ENCODE results near the gene TBC1D10A.

Gene TBC1D10A

DNA sequence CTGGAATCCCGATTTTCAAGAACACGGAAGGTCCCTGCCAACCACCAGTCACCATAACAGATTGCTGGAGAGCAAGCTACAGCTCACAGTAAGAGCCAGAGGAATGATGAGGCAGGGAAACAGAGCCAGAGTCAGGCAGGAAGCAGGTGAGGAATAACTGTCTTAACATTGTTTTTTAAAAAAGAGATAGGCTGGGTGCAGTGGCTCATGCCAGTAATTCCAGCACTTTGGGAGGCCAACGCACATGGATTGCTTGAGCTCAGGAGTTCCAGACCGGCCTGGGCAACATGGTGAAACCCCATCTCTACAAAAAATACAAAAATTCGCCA lies 24.0 kb downstream of the TBC1D10A start:
- no peak overlapping the region for H3K4me3 ChIP-seq (replicated peaks in 1 of 2; ENCODE audit: low read depth in 2 of 2, low read length in 2 of 2)
- DNase-seq (ENCODE audit: low read depth in 2 of 2): no peak
- TF ChIP-seq, protein P1, sequence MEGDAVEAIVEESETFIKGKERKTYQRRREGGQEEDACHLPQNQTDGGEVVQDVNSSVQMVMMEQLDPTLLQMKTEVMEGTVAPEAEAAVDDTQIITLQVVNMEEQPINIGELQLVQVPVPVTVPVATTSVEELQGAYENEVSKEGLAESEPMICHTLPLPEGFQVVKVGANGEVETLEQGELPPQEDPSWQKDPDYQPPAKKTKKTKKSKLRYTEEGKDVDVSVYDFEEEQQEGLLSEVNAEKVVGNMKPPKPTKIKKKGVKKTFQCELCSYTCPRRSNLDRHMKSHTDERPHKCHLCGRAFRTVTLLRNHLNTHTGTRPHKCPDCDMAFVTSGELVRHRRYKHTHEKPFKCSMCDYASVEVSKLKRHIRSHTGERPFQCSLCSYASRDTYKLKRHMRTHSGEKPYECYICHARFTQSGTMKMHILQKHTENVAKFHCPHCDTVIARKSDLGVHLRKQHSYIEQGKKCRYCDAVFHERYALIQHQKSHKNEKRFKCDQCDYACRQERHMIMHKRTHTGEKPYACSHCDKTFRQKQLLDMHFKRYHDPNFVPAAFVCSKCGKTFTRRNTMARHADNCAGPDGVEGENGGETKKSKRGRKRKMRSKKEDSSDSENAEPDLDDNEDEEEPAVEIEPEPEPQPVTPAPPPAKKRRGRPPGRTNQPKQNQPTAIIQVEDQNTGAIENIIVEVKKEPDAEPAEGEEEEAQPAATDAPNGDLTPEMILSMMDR (IDR thresholded peaks at IDR 0.05; ENCODE audit: low read depth, low read length): no peak

DNA sequence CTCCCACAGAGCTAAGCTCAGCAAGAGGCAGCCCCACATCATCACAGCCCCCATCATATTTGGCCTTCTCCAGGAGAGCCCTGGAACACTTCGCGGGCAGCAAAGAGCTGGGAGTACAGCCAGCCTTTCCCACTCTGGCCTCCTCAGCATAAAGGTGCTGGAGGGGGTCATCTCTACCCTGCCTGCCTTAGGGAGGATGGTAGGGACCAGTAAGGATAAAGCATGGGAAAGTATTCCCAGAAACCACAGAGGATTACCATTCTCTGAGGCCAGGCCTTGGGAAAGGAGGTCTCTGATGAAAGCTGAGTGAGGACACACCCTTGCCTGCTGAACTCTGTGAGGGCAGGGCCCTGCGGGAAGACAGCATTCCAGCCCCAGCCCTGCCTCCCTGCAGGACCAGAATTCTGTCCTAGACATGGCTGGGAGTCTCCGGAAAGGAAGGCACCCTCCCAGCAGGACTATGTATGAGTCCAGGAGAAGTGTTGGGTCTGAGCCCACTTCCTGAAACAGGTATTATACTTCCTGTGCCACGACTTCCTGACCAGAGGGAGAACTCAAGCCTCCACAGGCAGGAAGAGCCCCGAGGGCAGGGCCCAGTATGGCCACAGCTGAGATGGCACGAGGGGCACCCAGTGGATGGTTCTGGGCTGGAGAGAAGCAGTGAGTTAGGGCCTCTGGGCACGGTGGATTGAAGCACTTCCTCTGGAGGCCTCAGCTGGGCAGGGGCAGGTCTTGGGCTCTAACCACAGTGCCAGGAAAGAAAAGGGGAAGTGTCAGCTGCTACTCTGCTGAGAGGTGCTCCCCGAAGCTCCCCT lies 24.5 kb downstream of the TBC1D10A start:
- TF ChIP-seq, protein P1 (IDR thresholded peaks at IDR 0.05; ENCODE audit: low read depth, low read length): no peak
- no peak overlapping the region for H3K4me3 ChIP-seq (replicated peaks in 1 of 2; ENCODE audit: low read depth in 2 of 2, low read length in 2 of 2)
- DNase-seq (ENCODE audit: low read depth in 2 of 2): peak in 1 of 2 donors; percentile 73

DNA sequence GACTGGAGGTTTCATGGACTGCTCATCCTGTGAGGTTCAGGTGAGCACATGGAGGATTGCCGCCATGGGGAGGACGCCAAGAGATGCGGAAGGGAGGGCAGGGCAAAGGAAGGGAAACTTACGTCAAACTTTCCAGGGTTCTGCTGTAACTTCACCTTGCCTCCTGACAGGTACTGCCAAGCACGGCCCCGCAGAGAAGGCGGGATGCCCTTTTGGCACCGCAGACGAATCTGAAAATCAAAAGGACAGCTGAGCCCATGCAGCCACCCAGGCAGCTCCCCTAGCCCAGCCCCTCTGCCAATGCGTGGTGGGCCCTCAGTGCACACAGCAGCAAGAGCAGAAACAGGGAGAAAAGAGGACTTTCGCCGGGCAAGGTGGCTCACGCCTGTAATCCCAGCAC lies 27.4 kb downstream of the TBC1D10A start:
- DNase-seq (ENCODE audit: low read depth in 2 of 2): no peak
- no peak overlapping the region for H3K4me3 ChIP-seq (replicated peaks in 1 of 2; ENCODE audit: low read depth in 2 of 2, low read length in 2 of 2)
- TF ChIP-seq, protein P1 (IDR thresholded peaks at IDR 0.05; ENCODE audit: low read depth, low read length): no peak

DNA sequence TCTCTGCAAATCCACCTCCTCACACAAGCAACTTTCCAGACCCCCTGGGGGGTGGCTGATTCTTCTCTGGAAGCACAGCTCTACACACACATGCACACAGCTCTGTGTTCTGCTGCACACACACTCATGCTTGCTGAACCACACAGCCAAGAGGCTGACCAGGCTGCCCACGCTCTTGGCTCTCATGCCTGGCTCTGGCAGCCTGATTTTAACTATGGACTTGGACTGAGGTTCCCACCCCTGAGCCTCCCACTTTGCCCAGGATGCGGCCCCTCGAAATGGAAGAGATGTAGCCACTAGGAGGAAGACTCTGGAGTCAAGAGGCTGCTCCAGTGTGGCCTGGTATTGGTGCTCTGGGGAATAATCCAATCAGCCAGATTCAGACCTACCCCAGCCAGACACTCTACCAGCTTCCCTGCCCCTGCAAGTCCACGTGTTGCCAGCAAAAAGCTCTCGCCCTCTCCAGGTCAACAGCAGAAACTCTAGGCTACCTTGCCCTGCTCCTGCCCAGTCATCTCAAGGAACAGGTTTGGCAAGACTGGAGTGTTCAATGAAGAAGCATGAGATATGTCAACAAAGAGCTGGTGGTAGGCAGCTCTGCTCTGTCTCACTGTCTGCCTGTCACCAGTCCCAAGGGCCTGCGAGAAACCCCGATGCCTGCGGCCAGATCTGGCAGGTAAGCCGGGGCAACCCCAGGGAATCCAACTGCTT lies 28.6 kb downstream of the TBC1D10A start:
- H3K4me3 ChIP-seq (replicated peaks in 1 of 2; ENCODE audit: low read depth in 2 of 2, low read length in 2 of 2): no peak overlapping the region
- TF ChIP-seq, protein P1 (IDR thresholded peaks at IDR 0.05; ENCODE audit: low read depth, low read length): no peak
- no peak for DNase-seq (ENCODE audit: low read depth in 2 of 2)

DNA sequence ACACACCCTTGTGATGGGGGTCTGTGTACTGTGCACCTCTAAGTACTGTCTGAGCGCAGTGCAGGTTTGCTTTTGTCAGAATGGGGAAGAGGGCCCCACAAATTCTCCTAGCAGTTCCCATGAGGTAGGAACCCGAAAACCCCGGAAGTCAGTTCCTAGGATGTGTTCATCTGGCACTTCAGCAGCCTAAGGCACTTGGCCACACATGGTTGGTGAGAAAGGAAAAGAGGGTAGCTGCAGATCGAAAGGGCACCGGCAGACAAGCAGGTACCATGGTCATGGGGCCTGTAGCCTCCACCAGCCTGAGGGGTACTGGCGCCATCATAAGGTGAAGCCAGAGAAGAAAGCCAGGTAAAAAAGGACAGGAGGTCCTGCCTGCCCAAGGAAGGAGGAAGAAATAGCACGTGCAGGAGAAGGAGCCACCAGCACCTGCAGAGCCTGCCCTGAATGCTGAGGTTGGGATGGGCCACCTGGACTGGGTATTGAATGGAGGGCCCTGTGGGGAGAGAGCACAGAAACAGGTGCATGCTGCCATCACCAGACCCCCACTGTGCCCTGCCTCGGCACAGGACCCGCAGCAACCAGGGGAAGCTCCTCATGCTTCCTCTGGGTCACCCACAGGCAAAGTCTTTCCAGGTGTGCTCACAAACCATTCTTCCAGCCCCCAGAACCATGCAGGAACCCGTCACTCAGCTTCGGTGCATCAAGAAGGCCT lies 29.3 kb downstream of the TBC1D10A start:
- no peak overlapping the region for H3K4me3 ChIP-seq (replicated peaks in 1 of 2; ENCODE audit: low read depth in 2 of 2, low read length in 2 of 2)
- no peak for DNase-seq (ENCODE audit: low read depth in 2 of 2)
- TF ChIP-seq, protein P1 (IDR thresholded peaks at IDR 0.05; ENCODE audit: low read depth, low read length): no peak

DNA sequence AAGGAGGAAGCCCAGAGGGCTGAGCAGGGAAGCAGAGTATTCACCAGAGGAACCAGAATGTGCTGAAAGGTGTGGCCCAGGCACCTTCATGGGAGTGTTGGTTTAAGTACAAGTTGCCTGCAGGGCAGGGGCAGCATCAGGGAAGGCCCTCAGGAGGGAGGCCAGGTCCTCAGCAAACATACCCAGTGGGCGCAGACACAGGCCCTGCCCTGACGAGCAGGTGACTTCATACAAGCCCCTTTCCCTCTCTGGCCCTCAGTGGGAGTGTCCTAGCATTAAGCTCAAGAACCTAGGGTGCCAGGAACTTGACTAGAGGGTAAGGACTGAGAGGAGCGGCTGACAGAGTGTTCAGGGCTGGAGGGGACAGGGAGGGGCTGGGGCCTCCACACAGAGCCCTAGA lies 29.9 kb downstream of the TBC1D10A start:
- TF ChIP-seq, protein P1 (IDR thresholded peaks at IDR 0.05; ENCODE audit: low read depth, low read length): no peak
- DNase-seq (ENCODE audit: low read depth in 2 of 2): no peak

More for the DNA sequence above, 29.9 kb downstream of the TBC1D10A start:
- H3K4me3 ChIP-seq (replicated peaks in 1 of 2; ENCODE audit: low read depth in 2 of 2, low read length in 2 of 2): no peak overlapping the region

All from cardiac fibroblast (primary cell).